IPS DF 19.7 (cell line): Measurements from ENCODE around the gene SRGAP2B.
"Not testable (repeated sequence)": the region's sequence is repeated elsewhere in the genome, so short reads cannot be mapped to it uniquely, and the experiment has no call there.

Experiments
- DNase-seq: peaks from one replicate; pipeline ENCODE4 v3.0.0-alpha.2; 2013; ENCODE audit warnings: low read depth, low spot score

The SRGAP2B gene

GRCh38 chr1:145082483-145083255 is 12.5 kb downstream of the SRGAP2B start:
- not testable (repeated sequence) for DNase-seq

- DNase-seq = not testable (repeated sequence)
Observed at GRCh38 chr1:145080193-145080592, 14.9 kb downstream of the SRGAP2B start.

- DNase-seq = not testable (repeated sequence)
Observed at GRCh38 chr1:145079737-145080136, 15.4 kb downstream of the SRGAP2B start.

GRCh38 chr1:145078787-145079370 is 16.2 kb downstream of the SRGAP2B start:
- DNase-seq = not testable (repeated sequence)

- DNase-seq = not testable (repeated sequence)
Observed at GRCh38 chr1:145077872-145078786, 17.0 kb downstream of the SRGAP2B start.

GRCh38 chr1:145076877-145077276 is 18.3 kb downstream of the SRGAP2B start:
- DNase-seq = not testable (repeated sequence)

- DNase-seq = not testable (repeated sequence)
Observed at GRCh38 chr1:145074021-145074559, 21.0 kb downstream of the SRGAP2B start.

- not testable (repeated sequence) for DNase-seq
Observed at GRCh38 chr1:145071569-145071968, 23.6 kb downstream of the SRGAP2B start.

GRCh38 chr1:145066486-145066885 is 28.6 kb downstream of the SRGAP2B start:
- DNase-seq = not testable (repeated sequence)

- not testable (repeated sequence) for DNase-seq
Observed at GRCh38 chr1:145065194-145065826, 29.8 kb downstream of the SRGAP2B start.

GRCh38 chr1:145063941-145064648 is 31.0 kb downstream of the SRGAP2B start:
- DNase-seq = not testable (repeated sequence)

- DNase-seq = not testable (repeated sequence)
Observed at GRCh38 chr1:145063285-145063684, 31.8 kb downstream of the SRGAP2B start.

- not testable (repeated sequence) for DNase-seq
Observed at GRCh38 chr1:145058184-145058583, 36.9 kb downstream of the SRGAP2B start.

GRCh38 chr1:145055217-145055760 is 39.8 kb downstream of the SRGAP2B start:
- not testable (repeated sequence) for DNase-seq

- DNase-seq = not testable (repeated sequence)
Observed at GRCh38 chr1:145053428-145053827, 41.7 kb downstream of the SRGAP2B start.

- not testable (repeated sequence) for DNase-seq
Observed at GRCh38 chr1:145052019-145052776, 42.9 kb downstream of the SRGAP2B start.

- not testable (repeated sequence) for DNase-seq
Observed at GRCh38 chr1:145048181-145048856, 46.8 kb downstream of the SRGAP2B start.

- DNase-seq = not testable (repeated sequence)
Observed at GRCh38 chr1:145047553-145047952, 47.6 kb downstream of the SRGAP2B start.
